Activated CD4-positive, alpha-beta T cell treated with anti-CD3 and anti-CD28 coated beads, Interleukin-10, Interleukin-2, amounts not matched to agents 100 ng/mL and 50 ng/mL, durations not matched to agents 16 hours and 8 hours (primary cell): ENCODE results near the gene STK32B.

Experiments
- DNase-seq: peaks from one replicate; pipeline ENCODE4 v3.0.0-alpha.2; 2020

The STK32B gene

DNA sequence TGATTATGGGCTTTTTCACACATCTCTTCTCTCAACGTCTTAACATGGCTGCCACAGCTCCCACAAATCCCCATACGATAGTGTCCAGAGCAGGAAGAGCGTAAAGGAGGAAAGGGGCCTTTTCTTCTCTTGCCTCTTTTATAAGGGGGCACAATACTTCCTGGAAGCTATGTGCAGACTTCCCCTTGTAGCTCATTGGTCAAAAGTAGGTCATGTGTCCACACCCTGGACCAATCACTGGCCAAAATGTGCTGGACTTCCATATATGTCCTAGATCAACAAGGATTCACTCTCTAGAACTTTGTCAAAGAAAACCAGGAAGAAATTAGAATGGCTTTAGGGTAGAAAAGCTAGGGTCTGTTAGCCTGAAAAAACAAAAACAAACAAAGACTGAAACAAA lies 26.7 kb downstream of the STK32B start:
- no peak for DNase-seq

DNA sequence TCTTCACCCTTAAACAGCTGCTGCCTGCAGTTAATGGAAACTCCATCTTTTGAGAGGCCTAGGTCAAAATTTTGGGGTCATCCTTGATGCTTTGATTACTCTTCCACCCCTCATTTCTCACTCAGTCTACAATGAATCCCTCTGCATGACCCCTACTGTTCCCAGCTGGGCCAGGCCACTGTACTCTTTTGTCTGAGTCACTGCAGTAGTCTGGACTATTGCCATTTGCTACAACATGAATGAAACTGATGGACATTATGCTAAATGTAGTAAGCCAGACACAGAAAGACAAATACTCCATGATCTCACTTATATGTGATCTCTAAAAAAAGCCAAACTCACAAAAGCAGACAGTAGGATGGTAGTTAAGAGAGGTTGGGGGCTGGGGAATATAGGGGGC lies 28.3 kb downstream of the STK32B start:
- DNase-seq: no peak

GRCh38 chr4:5081441-5081999 lies 30.2 kb downstream of the STK32B start:
- no peak for DNase-seq

DNA sequence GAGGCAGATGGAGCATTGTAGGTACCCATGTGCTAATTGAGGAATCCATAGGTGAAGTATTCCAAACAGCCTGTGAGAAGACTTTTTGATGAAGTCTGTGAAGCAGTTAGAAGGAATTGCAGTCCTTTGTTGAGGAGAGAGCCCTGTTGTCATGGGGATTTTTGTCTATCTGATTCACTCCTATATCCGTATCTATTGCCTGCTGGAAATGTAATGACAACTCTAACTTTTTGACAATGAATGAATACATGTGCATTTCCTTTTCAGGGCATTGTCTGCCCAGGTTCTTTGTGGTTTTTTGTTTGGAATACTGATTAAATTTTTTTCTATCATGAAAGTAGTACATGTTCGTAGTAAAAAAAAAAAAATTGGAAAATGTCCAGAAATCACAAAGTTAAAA lies 31.1 kb downstream of the STK32B start:
- no peak for DNase-seq

GRCh38 chr4:5084911-5085475 lies 33.7 kb downstream of the STK32B start:
- no peak for DNase-seq

GRCh38 chr4:5086535-5086934 lies 35.3 kb downstream of the STK32B start:
- DNase-seq: no peak

- no peak for DNase-seq
Observed at GRCh38 chr4:5096261-5096660, 45.0 kb downstream of the STK32B start.

GRCh38 chr4:5098176-5098575 lies 46.9 kb downstream of the STK32B start:
- DNase-seq: no peak

GRCh38 chr4:5100336-5100735 lies 49.1 kb downstream of the STK32B start:
- DNase-seq: no peak

- DNase-seq: no peak
Observed at GRCh38 chr4:5100986-5101385, 49.7 kb downstream of the STK32B start.

GRCh38 chr4:5101571-5101970 lies 50.3 kb downstream of the STK32B start:
- no peak for DNase-seq

GRCh38 chr4:5110901-5111300 lies 59.6 kb downstream of the STK32B start:
- no peak for DNase-seq

DNA sequence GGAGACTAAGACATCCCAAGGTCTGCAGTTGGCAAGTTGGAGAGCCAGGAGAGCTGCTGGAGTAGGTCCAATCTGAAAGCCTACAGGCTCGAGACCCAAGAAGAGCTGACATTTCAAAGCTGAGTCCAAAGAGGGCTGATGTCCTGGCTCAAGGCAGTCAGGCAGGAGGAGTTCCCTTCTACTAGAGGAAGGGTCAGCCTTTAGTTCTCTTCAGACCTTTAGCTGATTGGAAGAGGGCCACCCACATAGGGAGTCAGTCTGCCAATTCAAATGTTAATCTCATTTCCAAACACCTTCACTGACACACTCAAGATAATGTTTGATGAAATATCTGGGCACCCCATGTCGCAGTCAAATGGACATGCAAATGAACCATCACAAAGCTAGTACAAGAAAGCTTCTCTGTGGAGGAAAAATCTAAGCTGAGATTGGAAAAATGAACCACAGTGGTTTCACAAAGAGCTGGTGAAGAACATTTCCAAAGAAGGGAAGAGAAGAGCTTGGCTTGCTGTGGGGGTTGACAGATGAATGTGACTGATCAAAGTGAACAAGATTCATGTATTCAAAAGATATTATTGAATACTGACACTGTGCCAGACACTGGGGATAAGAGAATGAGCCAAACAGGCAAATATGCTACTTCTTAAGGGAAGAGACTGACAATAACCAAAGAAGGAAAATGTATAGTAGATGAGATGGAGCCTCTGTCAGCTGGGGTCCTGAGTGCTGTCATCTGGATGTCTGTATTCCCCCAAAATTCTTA lies 61.2 kb downstream of the STK32B start:
- no peak for DNase-seq

GRCh38 chr4:5114950-5115349 lies 63.7 kb downstream of the STK32B start:
- DNase-seq: no peak

- DNase-seq: no peak
Observed at GRCh38 chr4:5118091-5118786, 67.0 kb downstream of the STK32B start.

GRCh38 chr4:5118994-5119835 lies 67.9 kb downstream of the STK32B start:
- no peak for DNase-seq

GRCh38 chr4:5120067-5120466 lies 68.8 kb downstream of the STK32B start:
- DNase-seq: no peak

GRCh38 chr4:5120468-5120867 lies 69.2 kb downstream of the STK32B start:
- DNase-seq: no peak

DNA sequence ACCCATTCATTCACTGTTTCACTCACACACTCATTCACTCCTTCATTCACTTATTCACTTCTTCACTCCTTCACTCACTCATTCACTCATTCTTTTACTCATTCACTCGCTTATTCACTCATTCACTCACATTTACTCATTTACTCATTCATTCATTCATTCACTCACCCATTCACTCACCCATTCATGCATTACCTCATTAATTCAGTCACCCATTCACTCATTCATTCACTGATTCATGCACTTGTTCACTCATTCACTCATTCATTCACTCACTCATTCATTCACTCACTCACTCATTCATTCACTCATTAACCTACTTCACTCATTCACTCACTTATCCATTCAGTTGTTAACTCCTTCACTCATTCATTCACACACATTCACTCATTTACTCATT lies 70.8 kb downstream of the STK32B start:
- DNase-seq: no peak

GRCh38 chr4:5124876-5125275 lies 73.6 kb downstream of the STK32B start:
- no peak for DNase-seq

GRCh38 chr4:5125321-5125720 lies 74.0 kb downstream of the STK32B start:
- DNase-seq: no peak

DNA sequence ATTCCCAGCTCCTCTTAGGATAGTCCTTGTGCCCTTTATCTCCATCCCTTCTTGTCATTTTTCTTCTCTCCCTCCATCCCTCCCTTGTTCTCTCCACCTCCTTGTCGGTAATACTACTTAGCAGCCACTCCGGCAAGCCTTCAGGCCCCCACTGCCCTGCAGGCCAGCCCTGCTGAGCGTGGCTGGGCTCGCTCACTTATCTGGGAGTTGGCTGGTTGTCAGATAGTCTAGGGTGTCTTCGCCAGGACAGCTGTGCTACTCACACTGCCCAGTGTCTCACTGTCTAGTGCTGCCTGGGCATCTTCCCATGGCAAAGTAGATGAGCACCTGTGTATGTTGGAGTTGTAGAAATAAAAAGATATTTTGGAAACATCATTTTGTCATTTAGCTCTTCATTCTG lies 75.0 kb downstream of the STK32B start:
- DNase-seq: no peak

DNA sequence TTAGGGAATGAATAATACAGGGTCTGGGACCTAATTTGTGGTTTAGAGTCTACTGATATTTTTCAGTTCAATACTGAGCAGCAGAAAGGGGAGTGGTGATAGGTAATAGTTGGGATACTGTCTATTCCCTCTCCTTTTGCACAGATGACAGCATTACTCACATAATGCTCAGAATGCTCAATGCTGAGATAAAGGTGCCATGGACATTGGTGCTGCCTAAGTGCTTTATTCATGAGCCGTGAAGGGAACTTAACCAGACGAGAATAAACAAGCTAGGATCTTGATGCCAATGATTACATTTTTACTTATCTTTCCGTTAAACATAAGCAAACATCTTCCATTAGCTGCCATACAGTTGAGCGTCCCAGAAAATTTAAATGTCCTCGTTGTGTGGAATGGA lies 75.6 kb downstream of the STK32B start:
- DNase-seq: no peak
